ENCODE measurements around the gene ZNF467.
A peak's percentile ranks its signal among the peaks of the same experiment; 100 is the strongest.

ZNF467 gene

GRCh38 chr7:149769915-149770314 lies 3.5 kb downstream of the ZNF467 start:
- no peak for DNase-seq

DNA sequence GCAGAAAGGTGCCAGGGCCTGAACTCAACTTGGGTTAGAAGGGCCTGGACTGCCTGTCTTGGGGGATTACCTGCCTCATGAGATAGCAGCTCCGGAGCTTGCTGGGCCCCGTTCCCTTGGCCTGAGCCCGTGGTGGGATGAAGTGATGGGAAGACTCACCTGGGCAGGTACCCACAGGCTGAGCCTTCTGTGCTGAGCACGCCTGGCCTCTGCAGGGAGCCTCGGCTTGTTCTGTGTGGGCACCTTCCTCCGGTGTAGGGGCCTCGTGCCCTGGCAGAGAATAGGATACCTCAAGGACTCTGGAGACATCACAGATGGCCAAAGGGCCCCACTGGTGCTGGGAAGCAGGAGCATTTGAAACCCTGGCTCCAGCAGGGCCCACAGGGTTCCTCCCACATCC lies 4.5 kb downstream of the ZNF467 start:
- no peak for DNase-seq

GRCh38 chr7:149767068-149767467 lies 6.3 kb downstream of the ZNF467 start:
- no peak for DNase-seq

DNA sequence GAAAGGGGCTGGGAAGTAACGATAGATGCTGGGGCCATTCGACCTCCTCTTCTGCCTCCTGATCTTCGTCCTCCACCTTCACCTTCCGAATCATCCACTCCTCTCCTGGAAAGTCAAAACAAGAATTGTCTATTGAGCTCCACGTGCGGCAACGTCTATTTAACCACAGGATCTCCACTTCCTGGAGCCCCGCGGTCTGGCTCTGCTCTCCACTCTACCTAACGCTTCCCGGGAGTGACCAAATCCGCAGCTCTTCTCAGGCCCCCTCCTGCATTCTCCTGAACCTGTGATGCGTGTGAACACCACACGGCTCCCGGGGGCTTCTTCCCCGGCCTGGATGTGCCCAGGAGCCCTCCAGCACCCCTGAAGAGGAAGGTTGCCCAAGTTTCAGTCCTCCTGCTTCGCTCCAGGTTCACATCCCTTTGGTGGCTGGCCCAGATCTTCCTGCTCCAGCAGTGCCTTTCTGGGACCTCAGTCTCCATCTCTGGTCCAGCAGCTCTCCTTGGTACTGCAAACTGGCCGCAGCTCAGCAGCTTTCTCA lies 7.2 kb downstream of the ZNF467 start:
- no peak for DNase-seq

GRCh38 chr7:149765399-149766121 lies 7.8 kb downstream of the ZNF467 start:
- DNase-seq = no peak

DNA sequence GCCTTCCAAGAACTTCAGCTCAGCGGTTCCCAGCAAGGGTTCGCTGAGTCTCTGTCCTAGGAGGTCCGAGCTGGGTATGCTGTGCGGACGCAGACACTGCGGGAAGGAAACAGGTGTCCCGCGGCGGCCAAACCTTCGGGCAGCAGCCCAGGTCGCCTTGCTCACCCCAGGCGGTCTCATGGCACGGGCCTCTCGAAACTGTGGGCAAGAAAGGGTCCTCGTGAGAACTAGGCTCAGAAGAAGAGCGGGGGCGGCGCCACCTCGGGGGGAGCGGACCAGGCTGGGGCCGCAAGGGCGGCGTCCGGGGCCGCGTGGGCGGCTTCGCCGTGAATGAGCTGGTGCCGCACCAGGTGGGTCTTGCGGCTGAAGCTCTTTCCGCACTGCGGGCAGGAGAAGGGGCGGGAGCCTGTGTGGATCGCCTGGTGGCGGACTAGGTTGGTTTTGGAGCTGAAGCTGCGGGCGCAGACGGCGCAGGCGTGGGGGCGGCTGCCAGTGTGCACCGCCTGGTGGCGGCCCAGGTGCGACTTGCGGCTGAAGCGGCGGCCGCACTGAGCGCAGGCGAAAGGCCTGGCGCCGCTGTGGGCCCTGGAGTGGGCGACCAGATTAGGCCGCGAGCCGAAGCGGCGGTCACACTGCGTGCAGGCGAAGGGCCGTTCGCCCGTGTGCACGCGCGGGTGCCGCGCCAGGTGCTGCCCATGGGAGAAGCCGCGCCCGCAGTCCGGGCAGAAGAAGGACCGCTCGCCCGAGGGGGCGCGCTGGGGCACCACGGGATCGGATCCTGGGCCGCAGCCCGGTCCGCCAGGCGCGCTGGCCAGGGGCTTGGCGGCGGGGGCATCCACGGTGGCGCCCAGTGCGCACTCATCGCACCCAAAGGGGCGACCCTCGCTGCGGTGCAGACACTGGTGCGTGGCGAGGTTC lies 8.6 kb downstream of the ZNF467 start:
- no peak for DNase-seq

GRCh38 chr7:149763563-149764240 lies 9.7 kb downstream of the ZNF467 start:
- no peak for DNase-seq

GRCh38 chr7:149762610-149763009 lies 10.8 kb downstream of the ZNF467 start:
- DNase-seq = no peak

GRCh38 chr7:149762089-149762488 lies 11.3 kb downstream of the ZNF467 start:
- DNase-seq = no peak

GRCh38 chr7:149761307-149761706 lies 12.1 kb downstream of the ZNF467 start:
- no peak for DNase-seq

GRCh38 chr7:149760538-149760937 lies 12.8 kb downstream of the ZNF467 start:
- no peak for DNase-seq

DNA sequence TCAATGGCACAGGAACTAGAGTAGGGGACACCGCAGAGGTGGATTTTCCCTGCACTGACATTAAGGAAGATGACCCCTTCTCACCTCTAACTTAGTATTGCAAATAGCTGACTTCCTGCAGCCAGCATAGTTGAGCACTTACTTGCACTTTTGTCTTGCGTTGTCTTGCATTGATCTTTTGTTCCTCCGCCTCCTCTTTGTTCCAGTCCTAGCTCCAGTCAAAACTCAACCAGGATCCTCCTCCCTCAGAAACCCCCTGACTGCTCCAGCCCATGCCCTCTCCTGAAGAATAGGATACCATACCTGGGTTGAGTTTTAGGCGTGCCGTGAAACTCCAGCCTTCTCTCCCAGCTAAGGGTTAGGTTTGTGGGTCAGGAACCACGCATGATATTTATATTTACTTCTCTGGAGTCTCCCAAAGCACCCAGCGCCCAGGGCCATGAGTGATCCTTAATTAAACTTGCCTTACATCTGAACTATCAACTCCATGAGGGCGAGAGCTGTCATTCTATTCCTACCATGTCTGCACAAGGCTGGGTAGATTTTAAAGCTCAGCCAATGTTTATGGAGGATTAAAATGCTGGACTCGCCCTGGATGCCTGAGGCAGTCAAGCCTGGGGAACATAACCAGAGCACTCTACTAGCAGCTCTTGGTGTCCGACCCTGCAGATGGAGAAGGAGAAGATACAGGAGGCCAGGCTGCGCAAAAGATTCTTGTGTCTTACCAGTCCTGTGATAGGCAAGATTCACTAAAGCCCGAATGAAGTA lies 14.1 kb downstream of the ZNF467 start:
- DNase-seq = no peak

- DNase-seq = peak; percentile 42
Measured at GRCh38 chr7:149753375-149754233, 19.8 kb downstream of the ZNF467 start.

DNA sequence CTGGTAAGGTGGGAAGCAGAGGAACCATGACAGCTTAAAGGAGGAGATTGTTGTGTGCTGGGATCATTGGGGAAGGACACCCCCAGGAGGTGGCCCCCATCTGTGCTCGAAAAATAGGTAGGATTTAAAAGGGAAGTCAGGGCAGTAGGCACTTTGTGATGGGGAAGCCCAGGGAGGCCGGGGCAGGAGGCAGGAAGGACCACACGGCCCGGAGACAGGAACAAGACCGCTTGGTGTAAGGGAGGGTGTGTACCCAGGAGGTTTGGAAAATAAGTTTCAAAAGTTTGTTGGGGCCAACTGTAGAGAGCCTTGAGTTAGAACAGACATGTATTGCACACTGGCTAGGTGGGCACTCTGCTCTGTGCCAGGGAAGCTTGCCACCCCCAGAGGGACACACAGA lies 20.7 kb downstream of the ZNF467 start:
- no peak for DNase-seq

DNA sequence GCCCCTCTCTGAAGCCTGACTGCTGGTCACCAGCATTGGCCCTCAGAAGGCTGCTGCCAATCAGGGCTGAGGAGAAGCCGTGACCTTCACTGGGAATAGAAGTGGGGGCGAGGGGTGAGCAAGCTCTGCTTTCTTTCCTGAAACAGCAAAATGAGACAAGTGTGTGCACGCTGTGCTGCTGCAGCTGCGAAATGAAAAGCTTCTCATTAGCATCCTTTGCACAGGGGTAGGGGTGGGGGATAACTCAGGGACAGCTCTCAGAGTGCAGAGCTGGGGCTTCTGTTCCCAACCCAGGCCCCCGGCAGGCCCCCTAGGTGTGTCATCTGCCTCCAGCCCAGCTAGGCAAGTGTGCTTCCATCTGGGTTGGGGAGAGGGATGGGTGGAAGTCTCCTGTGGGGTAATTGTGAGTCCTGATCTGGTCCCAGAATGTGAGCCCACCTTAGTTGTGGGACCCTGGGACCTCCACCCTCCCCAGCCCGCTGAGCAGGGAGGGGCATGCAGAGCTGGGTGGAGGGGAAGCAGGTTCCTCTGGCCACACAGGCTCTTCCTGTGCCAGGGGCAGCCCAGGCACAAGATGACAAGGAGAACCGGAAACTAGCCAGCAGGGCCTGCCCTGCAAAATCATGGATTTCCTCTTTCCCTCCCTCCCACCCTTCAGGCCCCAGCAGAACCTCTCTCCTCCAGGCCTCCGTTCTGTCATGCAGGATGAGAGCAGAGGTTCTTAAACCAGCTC lies 22.2 kb downstream of the ZNF467 start:
- DNase-seq = no peak

DNA sequence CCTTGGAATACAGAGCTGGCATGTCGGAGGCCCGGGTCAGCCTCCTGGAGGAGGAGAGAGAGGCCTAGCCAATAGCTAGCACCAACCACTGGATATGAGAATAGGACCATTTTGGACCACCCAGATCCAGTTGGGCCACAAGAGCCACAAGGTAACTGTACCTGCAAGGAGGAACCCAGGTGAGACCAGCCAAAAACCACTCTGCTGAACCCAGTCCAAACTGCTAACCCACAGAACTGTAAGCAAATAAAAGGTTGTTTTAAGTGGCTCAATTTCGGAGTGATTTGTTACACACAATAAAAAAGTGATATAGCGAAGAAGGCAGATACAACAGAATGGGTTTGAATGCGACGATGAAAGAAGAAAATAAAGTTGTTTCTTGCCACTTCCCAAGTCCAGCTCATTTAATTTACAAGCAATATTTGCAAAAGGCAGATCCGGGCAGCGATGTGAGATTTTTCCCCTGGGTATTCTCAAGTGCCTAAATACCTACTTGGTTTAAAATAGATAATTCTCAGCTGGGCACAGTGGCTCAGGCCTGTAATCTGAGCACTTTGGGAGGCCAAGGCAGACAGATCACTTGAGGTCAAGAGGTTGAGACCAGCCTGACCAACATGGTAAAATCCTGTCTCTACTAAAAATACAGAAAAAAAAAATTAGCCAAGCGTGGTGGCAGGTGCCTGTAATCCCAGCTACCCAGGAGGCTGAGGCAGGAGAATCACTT lies 23.1 kb downstream of the ZNF467 start:
- DNase-seq = no peak

GRCh38 chr7:149748076-149748874 lies 25.1 kb downstream of the ZNF467 start:
- DNase-seq = no peak

GRCh38 chr7:149743476-149744255 lies 29.7 kb downstream of the ZNF467 start:
- DNase-seq = no peak
